ENCODE measurements around the gene NES. TPM values are rescaled to one million over a fixed set of nuclear protein-coding genes. Genes with fewer than 3 reads are reported as not detected.
A peak's percentile ranks its signal among the peaks of the same experiment; 100 is the strongest.
"Not testable (repeated sequence)": the region's sequence is repeated elsewhere in the genome, so short reads cannot be mapped to it uniquely, and the experiment has no call there.

Gene NES
- polyA plus RNA-seq, 1 donor, result 146 TPM

GRCh38 chr1:156652131-156652991 is 24.8 kb downstream of the NES start:
- DNase-seq, result peak; percentile 81

DNA sequence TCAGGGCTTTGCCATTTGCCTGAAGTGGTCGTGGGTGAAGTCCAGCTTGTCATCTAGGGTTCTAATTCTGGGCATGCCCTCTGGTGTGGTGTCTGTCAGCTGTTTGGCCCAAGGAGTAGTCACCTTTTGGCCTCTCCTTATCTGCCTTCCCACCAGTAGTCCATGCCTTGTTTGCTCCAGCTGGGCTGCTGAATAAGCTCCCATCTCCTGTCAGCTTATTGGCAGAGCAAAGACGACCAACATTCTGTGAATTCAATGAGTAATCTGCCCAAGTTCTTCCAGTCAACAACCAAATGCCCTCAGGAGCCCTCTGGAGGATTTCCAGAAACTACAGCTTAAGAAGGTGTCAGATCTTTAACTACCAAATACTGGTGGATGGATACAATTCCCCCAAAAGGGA is 28.3 kb downstream of the NES start:
- no peak for DNase-seq

GRCh38 chr1:156648496-156648895 is 28.7 kb downstream of the NES start:
- DNase-seq, result no peak

GRCh38 chr1:156647351-156647750 is 29.9 kb downstream of the NES start:
- DNase-seq, result no peak

DNA sequence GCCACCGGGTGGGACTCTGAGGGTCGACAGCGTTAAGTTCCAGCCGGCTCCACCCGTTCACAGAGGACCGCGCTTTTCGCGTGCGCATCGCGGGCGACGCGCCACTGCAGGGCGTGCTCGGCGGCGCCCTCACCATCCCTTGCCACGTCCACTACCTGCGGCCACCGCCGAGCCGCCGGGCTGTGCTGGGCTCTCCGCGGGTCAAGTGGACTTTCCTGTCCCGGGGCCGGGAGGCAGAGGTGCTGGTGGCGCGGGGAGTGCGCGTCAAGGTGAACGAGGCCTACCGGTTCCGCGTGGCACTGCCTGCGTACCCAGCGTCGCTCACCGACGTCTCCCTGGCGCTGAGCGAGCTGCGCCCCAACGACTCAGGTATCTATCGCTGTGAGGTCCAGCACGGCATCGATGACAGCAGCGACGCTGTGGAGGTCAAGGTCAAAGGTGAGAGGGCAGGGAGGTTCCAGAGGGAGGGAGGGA is 30.4 kb downstream of the NES start:
- DNase-seq, result no peak

GRCh38 chr1:156645666-156646065 is 31.5 kb downstream of the NES start:
- no peak for DNase-seq

GRCh38 chr1:156645056-156645455 is 32.2 kb downstream of the NES start:
- DNase-seq, result no peak

- no peak for DNase-seq
These were observed 32.6 kb downstream of the NES start for GRCh38 chr1:156644640-156645039.

- DNase-seq, result no peak
These were observed 33.1 kb downstream of the NES start for GRCh38 chr1:156644146-156644545.

GRCh38 chr1:156643778-156644092 is 33.5 kb downstream of the NES start:
- DNase-seq, result no peak

DNA sequence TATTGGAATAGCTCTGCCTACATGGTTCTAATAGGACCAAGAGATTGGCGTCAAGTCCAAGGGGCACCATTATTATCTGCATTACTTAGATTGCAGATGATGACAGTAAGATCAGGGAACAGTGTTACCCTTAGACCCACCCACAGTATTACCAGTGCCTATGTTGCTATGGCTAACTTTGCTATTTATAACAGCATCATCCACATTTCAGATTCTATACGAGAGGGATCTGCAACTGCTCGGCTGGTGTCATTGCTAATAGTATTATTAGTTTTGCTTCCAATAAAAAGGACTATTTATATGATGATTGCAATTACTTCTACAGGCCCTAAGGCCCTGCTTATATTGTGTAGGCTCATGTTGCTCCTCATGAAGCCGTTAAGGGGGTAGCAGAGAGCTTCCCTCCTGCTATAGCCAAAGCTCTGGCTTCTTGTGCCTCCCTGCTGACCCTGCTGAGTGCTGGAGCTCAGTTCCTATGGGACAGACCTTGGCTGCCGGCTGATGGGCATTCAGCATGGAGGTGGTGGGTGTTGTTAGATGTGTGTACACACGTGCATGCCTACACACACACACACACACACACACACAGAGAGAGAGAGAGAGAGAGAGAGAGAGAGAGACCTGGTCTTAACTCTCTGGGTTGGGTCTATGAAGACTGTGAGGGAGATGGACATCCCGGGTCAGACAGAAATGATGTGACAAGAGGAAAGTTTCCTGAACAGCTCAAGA is 34.0 kb downstream of the NES start:
- DNase-seq, result no peak

DNA sequence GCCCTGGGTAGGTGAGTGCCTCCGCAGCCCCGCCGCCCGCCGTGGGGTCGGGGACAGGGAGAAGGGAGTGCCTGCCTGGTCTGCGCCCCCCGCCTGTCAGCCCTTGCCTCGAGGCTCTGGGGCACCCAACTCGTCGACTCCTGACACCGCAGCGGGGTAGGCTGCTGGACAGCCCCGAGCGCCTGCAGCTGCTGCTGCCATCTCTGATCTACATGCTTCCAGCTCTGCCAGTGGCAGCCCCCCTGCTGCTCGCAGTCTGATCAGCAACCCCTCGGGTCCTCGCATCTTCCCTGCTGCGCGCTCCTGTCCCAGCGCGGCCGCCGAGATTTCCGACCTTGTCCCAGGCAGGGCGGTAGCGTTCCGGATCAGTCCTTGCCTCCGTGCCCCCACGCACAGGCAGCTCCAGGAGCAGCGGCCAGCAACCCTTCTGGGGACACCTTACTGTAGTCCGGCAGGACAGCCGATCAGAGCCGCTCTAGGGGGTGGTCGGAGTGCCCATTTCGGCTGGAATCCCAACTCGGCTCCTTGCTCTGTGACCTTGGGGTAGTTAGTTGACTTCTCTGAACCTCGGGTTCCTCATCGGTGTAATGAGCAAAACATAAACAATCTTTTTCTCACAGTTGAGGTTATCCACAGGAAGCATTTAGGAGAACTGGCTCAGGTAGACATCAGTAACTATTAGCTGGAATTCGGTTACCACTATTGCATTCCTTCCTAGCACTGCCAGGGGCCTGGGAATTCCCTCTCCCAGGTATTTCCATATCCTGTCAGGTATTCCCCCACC is 34.8 kb downstream of the NES start:
- DNase-seq, result no peak

GRCh38 chr1:156641761-156642264 is 35.4 kb downstream of the NES start, which contains the start of gene BCAN:
Gene BCAN (plus strand): TSS chr1:156642117. CDS start chr1:156646055, 3,938 bp downstream.
- DNase-seq, result no peak

DNA sequence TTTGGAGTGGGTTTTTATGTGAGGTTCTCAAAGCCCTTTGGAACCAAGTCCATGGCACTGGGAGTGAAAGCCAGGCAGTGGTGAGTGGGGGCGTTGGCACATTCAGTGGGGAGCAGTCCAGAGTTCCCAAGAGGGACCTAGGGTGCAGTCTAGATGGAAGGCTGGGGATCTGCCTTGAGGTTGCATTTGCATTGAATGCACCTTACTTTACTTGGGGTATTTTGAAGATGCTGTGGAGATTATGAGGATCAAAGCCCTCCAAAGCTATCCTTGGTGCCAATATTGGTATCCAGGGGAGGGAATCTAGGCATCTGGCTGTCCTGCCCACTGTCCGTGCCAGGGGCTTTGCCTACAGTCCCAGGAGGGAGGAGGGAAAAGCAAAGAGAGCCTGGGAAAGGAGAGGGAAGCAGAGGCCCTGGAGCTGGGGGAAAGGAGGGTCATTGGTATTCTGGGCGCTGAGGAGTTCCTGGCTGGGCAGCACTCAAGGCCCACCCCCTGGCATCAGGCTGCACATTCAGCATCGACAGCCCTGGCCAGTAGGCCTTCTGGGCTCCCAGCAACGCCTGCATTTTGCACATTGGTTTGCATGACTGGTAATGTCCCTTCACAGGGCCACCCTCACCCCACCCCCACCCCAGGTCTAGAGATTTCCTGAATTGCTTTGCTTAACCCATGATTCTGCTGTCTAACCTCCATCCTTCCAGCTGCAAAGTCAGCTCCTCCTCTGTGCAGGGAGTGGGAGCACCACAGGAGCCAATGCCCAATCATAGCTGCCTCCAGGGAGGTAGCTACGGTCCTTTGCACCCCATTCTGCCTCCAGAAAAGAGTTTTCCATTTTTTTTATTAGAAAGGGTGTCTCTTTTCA is 36.1 kb downstream of the NES start:
- no peak for DNase-seq

DNA sequence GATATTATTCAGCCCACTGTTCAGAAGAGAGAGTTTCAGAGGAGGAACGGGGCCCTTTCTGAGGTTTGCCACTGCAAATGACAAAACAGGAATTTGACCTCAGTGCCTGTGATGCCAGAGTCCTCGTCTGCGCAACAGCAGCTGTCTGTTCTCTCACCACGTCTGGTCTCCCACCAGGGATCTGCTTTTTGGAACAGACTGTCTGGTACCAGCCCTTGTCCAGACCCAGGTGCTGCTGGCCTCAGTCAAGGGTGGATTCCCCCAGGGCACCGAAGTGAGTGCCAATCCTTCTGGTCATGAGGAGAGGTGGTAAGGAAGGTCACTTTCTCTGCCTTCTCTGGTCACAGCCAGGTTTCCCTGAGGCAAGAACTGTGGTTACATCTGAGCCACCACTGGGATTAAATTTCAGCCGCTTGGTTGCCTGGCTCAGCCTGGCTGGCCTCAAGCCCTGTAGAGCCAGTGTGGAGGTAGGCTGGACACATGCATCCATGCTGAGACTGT is 37.6 kb downstream of the NES start:
- no peak for DNase-seq

DNA sequence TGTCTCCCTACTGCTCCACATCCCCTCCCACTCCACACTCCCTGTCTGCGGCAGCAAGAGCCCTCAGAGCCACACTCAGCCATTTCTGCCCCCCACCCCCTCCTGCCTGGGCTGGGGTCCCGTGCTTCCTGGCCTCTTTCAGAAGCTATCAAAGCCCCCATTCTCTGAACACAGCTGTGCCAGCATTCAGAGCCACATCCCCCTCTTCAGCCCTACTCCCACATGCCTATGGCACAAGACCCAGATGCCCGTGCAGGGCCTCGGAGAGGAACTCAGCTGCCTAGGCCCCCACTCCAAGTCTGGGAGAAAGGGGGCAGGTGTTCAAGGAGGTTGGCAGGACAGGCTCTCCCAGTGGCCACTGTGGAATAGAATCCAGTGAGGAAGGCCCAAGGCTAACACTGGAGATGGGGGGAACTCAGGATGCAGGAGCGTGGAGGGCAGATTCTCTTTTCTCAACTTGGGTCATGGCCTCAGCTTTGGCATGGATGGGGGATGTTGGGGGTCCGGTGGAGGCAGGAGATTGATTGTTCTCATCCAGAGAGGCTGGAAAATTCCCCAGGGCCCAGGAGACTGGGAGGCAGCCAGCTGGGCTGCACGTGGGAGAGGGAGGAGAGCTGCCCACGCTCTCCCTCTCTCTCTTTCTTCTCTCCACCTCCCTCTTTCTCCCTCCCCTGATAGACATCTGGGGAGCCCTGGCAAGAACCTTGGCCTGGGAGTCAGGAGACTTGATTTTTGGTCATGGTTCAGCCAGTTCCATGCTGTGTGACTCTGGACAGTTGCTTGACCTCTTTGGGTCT is 38.8 kb downstream of the NES start:
- DNase-seq, result no peak

- DNase-seq, result no peak
These were observed 44.9 kb downstream of the NES start for GRCh38 chr1:156632355-156632754.

GRCh38 chr1:156631152-156631551 is 46.1 kb downstream of the NES start:
- DNase-seq, result not testable (repeated sequence)

DNA sequence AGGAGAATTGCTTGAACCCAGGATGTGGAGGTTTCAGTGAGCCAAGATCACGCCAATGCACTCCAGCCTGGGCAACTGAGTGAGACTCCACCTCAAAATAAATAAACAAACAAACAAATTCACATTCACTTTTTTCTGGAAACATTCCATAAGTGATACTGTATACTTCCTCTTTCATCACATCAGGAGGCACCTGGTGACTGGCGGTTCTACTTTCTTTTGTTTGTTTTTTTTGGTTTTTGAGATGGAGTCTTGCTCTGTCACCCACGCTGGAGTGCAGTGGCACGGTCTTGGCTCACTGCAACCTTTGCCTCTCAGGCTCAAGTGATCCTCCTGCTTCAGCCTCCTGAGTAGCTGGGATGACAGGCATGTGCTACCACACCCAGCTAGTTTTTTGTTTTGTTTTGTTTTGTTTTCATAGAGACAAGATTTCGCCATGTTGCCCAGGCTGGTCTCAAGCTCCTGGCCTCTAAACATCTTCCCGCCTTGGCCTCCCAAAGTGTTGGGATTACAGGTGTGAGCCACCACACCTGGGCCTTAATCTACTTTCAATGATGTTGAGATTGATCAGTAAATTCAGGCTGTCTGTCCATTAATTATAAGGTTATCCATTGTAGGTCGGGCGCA is 47.3 kb downstream of the NES start:
- no peak for DNase-seq

Data from left kidney (tissue), 2 donors.